Vagina (tissue), 2 donors: ENCODE data around the gene MON1B.

ENCODE experiments used
- CTCF ChIP-seq, 3 experiments: fragments of 450-650 bp in 2 of 3; fragments of 200-600 bp in 1 of 3; sonication (generic) in 1 of 3; IDR thresholded peaks; one replicate each; pipeline ENCODE4 v1.5.1; 2017 to 2019; ENCODE audit warnings: antibody characterized with exemption in 3 of 3, mild to moderate bottlenecking in 2 of 3, moderate library complexity in 2 of 3
- POLR2A ChIP-seq, 2 donors: fragments of 450-650 bp; IDR thresholded peaks; one replicate each; pipeline ENCODE4 v1.6.1; 2017; ENCODE audit warnings: antibody characterized with exemption in 2 of 2, mild to moderate bottlenecking in 2 of 2, moderate library complexity in 2 of 2
- POLR2AphosphoS5 ChIP-seq, 2 donors: sonication (generic); formaldehyde crosslinking; IDR thresholded peaks; one replicate each; pipeline ENCODE4 v1.9.0; 2017; ENCODE audit warnings: antibody characterized with exemption in 2 of 2, mild to moderate bottlenecking in 2 of 2, low read depth in 1 of 2; ENCODE audit not compliant: insufficient read depth in 1 of 2

GRCh38 chr16:77220427-77220826 is 29.4 kb downstream of the MON1B start:
- TF ChIP-seq CTCF (IDR thresholded peaks at IDR 0.05) (no peak), POLR2A (IDR thresholded peaks at IDR 0.05) (no peak), POLR2AphosphoS5 (IDR thresholded peaks at IDR 0.05; ENCODE audit: insufficient read depth in 1 of 2, low read depth in 1 of 2) (no peak)
